ENCODE measurements around the gene KIF4B.

DNA sequence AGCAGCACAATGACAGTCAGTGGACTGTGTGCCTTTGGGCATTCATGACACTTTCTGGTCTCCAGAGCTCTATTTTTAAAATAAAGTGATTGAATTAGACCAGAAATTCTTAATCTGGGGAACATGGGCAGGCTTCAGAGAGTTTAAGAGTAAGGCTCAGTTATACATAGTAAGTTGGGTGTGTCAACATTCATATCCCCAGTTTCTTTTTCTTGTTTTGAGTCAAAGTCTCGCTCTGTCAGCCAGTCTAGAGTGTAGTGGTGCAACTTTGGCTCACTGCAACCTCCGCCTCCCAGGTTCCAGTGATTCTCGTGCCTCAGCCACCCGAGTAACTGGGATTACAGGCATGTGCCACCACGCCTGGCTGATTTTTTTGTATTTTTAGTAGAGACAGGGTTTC is 13.7 kb upstream of the KIF4B start:
- TF ChIP-seq, protein P1, sequence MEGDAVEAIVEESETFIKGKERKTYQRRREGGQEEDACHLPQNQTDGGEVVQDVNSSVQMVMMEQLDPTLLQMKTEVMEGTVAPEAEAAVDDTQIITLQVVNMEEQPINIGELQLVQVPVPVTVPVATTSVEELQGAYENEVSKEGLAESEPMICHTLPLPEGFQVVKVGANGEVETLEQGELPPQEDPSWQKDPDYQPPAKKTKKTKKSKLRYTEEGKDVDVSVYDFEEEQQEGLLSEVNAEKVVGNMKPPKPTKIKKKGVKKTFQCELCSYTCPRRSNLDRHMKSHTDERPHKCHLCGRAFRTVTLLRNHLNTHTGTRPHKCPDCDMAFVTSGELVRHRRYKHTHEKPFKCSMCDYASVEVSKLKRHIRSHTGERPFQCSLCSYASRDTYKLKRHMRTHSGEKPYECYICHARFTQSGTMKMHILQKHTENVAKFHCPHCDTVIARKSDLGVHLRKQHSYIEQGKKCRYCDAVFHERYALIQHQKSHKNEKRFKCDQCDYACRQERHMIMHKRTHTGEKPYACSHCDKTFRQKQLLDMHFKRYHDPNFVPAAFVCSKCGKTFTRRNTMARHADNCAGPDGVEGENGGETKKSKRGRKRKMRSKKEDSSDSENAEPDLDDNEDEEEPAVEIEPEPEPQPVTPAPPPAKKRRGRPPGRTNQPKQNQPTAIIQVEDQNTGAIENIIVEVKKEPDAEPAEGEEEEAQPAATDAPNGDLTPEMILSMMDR (IDR thresholded peaks at IDR 0.05; ENCODE audit: poor library complexity): no peak
- TF ChIP-seq EZH2 (IDR thresholded peaks at IDR 0.05; ENCODE audit: borderline replicate concordance): no peak
